HEK293T (cell line): Measurements from ENCODE around the gene PIK3CD.

Source experiments
- CTCF ChIA-PET: fragments of 350-600 bp; formaldehyde crosslinking; extraction: SDS; loops from one replicate; lab custom pipeline; 2021; ENCODE audit warnings: antibody characterized with exemption, inconsistent platforms; lab: Yijun Ruan, JAX
- POLR2A ChIA-PET: fragments of 350-600 bp; formaldehyde crosslinking; extraction: SDS; loops from one replicate; lab custom pipeline; 2020; ENCODE audit warnings: antibody characterized with exemption, inconsistent platforms; lab: Yijun Ruan, JAX
- DNase-seq: peaks from one replicate; pipeline ENCODE4 v3.0.0; 2012; ENCODE audit warnings: mixed read lengths; ENCODE audit errors: extremely low spot score
- ARNT ChIP-seq: fragments of 450-650 bp; IDR thresholded peaks from 2 replicates; pipeline ENCODE4 v1.6.1; 2017; ENCODE audit warnings: mild to moderate bottlenecking
- BHLHE40 ChIP-seq: fragments of 450-650 bp; IDR thresholded peaks from 2 replicates; pipeline ENCODE4 v1.6.1; 2016; ENCODE audit warnings: mild to moderate bottlenecking, moderate library complexity, borderline replicate concordance
- CTBP1 ChIP-seq: fragments of 450-650 bp; IDR thresholded peaks from 2 replicates; pipeline ENCODE4 v1.6.1; 2016; ENCODE audit warnings: borderline replicate concordance
- ELF4 ChIP-seq: fragments of 450-650 bp; IDR thresholded peaks from 2 replicates; pipeline ENCODE4 v1.6.1; 2017; ENCODE audit warnings: antibody characterized with exemption
- FOXA1 ChIP-seq: fragments of 450-650 bp; IDR thresholded peaks from 2 replicates; pipeline ENCODE4 v1.6.1; 2016; ENCODE audit warnings: mild to moderate bottlenecking
- FOXK2 ChIP-seq: fragments of 450-650 bp; IDR thresholded peaks from 2 replicates; pipeline ENCODE4 v1.6.1; 2016; ENCODE audit warnings: mild to moderate bottlenecking
- FOXM1 ChIP-seq: fragments of 450-650 bp; IDR thresholded peaks from 2 replicates; pipeline ENCODE4 v1.6.1; 2017; ENCODE audit warnings: mild to moderate bottlenecking, borderline replicate concordance
- HDGF ChIP-seq: fragments of 450-650 bp; IDR thresholded peaks from 2 replicates; pipeline ENCODE4 v1.6.1; 2017; ENCODE audit warnings: antibody characterized with exemption, borderline replicate concordance
- L3MBTL2 ChIP-seq: fragments of 450-650 bp; conservative IDR thresholded peaks from 2 replicates; pipeline ENCODE4 v1.6.1; 2016; ENCODE audit warnings: mild to moderate bottlenecking
- LEF1 ChIP-seq: fragments of 450-650 bp; IDR thresholded peaks from 2 replicates; pipeline ENCODE4 v1.6.1; 2017; ENCODE audit warnings: mild to moderate bottlenecking, borderline replicate concordance
- NFRKB ChIP-seq: fragments of 450-650 bp; IDR thresholded peaks from 2 replicates; pipeline ENCODE4 v1.6.1; 2016; ENCODE audit warnings: mild to moderate bottlenecking, moderate library complexity
- PKNOX1 ChIP-seq: fragments of 450-650 bp; IDR thresholded peaks from 2 replicates; pipeline ENCODE4 v1.6.1; 2016
- SP1 ChIP-seq: fragments of 450-650 bp; IDR thresholded peaks from 2 replicates; pipeline ENCODE4 v1.6.1; 2017
- SUZ12 ChIP-seq: fragments of 450-650 bp; IDR thresholded peaks from 2 replicates; pipeline ENCODE4 v1.6.1; 2016; ENCODE audit warnings: mild to moderate bottlenecking
- TARDBP ChIP-seq: fragments of 450-650 bp; IDR thresholded peaks from 2 replicates; pipeline ENCODE4 v1.6.1; 2016
- ZNF384 ChIP-seq: fragments of 450-650 bp; IDR thresholded peaks from 2 replicates; pipeline ENCODE4 v1.6.1; 2016

Gene PIK3CD

GRCh38 chr1:9733160-9733789, 81.7 kb downstream of the PIK3CD start:
- CTCF ChIA-PET: no interaction called here

DNA sequence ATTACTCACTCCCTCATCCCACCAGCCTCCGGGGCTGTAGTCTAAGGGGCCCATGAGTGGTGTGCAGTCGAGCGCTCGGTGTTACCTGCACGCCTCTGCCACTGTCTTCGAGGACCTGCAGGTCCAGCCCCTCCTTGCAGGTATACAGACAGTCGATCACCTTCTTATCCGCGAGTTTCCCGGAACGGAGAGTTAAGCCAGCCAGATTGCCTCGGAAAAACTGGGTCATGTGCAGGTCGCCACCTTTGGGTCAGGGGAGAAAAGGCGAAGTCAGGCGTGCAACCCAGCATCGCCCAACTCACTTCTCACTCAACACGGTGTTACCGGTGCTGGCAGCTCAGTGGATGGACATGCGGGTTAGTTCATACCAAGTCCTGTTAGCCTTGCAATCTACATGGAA, 84.3 kb downstream of the PIK3CD start:
- POLR2A ChIA-PET: no interaction called here
- CTCF ChIA-PET: no interaction called here
- TF ChIP-seq NFRKB (no peak), FOXK2 (no peak), LEF1 (no peak), TARDBP (no peak), ELF4 (no peak), CTBP1 (no peak)
- no peak for DNase-seq

More at GRCh38 chr1:9733160-9733789, 81.7 kb downstream of the PIK3CD start:
- TF ChIP-seq HDGF (no peak), ZNF384 (no peak), SP1 (no peak), ARNT (no peak), FOXM1 (no peak), ELF4 (no peak), SUZ12 (no peak), FOXA1 (no peak), NFRKB (no peak), PKNOX1 (no peak), TARDBP (no peak), CTBP1 (no peak), FOXK2 (no peak), L3MBTL2 (no peak), LEF1 (no peak), BHLHE40 (no peak)
- DNase-seq: no peak
- POLR2A ChIA-PET: no interaction called here

GRCh38 chr1:9736241-9736640, 84.7 kb downstream of the PIK3CD start:
- POLR2A ChIA-PET: no interaction called here
- CTCF ChIA-PET: no interaction called here
- TF ChIP-seq SUZ12 (no peak), PKNOX1 (no peak), BHLHE40 (no peak), FOXM1 (no peak), SP1 (no peak), LEF1 (no peak), TARDBP (no peak), ELF4 (no peak), FOXK2 (no peak), ARNT (no peak), FOXA1 (no peak), L3MBTL2 (no peak)
- DNase-seq: no peak

- ChIA-PET CTCF (no interaction called here), POLR2A (no interaction called here)
- DNase-seq: no peak
- TF ChIP-seq TARDBP: no peak
- no peak for TF ChIP-seq FOXK2
- no peak for TF ChIP-seq SUZ12
- TF ChIP-seq FOXA1: no peak
- no peak for TF ChIP-seq ZNF384
- no peak for TF ChIP-seq CTBP1
- TF ChIP-seq L3MBTL2: no peak
- TF ChIP-seq HDGF: no peak
- no peak for TF ChIP-seq NFRKB
- no peak for TF ChIP-seq SP1
- no peak for TF ChIP-seq ARNT
- no peak for TF ChIP-seq LEF1
- no peak for TF ChIP-seq PKNOX1
- no peak for TF ChIP-seq BHLHE40
- no peak for TF ChIP-seq ELF4
- TF ChIP-seq FOXM1: no peak
Observed at GRCh38 chr1:9737057-9737456, 85.5 kb downstream of the PIK3CD start.

- TF ChIP-seq HDGF (no peak), NFRKB (no peak), FOXA1 (no peak), BHLHE40 (no peak), TARDBP (no peak), CTBP1 (no peak), PKNOX1 (no peak), ZNF384 (no peak), ELF4 (no peak), FOXK2 (no peak)
- POLR2A ChIA-PET: no interaction called here
- no peak for DNase-seq
- CTCF ChIA-PET: no interaction called here
Observed at GRCh38 chr1:9737671-9738070, 86.1 kb downstream of the PIK3CD start.
